B cell (primary cell): Measurements from ENCODE around the gene FOXE1. TPM values are rescaled to one million over a fixed set of nuclear protein-coding genes. Genes with fewer than 3 reads are reported as not detected.
A peak's percentile ranks its signal among the peaks of the same experiment; 100 is the strongest.

Experiments used
- ATAC-seq: fragments of 200-7000 bp; cut with Tn5 transposase; one replicate; pipeline ENCODE4 v1.10.0; 2021; ENCODE audit warnings: low read depth, mild to moderate bottlenecking, moderate number of reproducible peaks, moderate library complexity
- CTCF ChIA-PET: fragments of 350-600 bp; sonication (Branson Sonifier 250); formaldehyde crosslinking; loops from one replicate; lab custom pipeline; 2021; ENCODE audit warnings: antibody characterized with exemption, inconsistent platforms; lab: Charles Lee
- POLR2A ChIA-PET: fragments of 350-600 bp; sonication (Branson Sonifier 250); formaldehyde crosslinking; loops from one replicate; lab custom pipeline; 2021; ENCODE audit warnings: antibody characterized with exemption; lab: Charles Lee
- DNase-seq: peaks from one replicate; pipeline ENCODE4 v3.0.0; 2013
- H2AFZ ChIP-seq: 2 replicates; pipeline ENCODE4 v1.6.1; 2012; ENCODE audit warnings: mild to moderate bottlenecking, low read depth, low read length; ENCODE audit not compliant: insufficient read depth, poor library complexity, severe bottlenecking
- H3K27ac ChIP-seq, 2 donors: 1 replicate in 1 of 2; 2 replicates in 1 of 2; pipeline ENCODE4 v1.5.1; 2012 to 2013; ENCODE audit warnings: low read length in 2 of 2, mild to moderate bottlenecking in 2 of 2, moderate library complexity in 1 of 2
- H3K27me3 ChIP-seq, 4 experiments: fragments of 200-600 bp in 1 of 4; sonication (generic) in 1 of 4; replicated peaks in 1 of 4; 1 replicate in 2 of 4; 2 replicates in 2 of 4; pipeline versions ENCODE4 v1.6.1 to v1.7.0; 2013 to 2016; ENCODE audit warnings: low read length in 3 of 4, mild to moderate bottlenecking in 2 of 4, mixed read lengths in 1 of 4, moderate library complexity in 1 of 4; ENCODE audit not compliant: insufficient read depth in 4 of 4, control insufficient read depth in 3 of 4; ENCODE audit errors: control extremely low read depth in 1 of 4
- H3K36me3 ChIP-seq, 2 experiments: replicated peaks in 1 of 2; 1 replicate in 1 of 2; 2 replicates in 1 of 2; pipeline versions ENCODE4 v1.6.1 to v1.7.1; 2013; ENCODE audit warnings: low read length in 1 of 2; ENCODE audit not compliant: insufficient read depth in 2 of 2, control insufficient read depth in 1 of 2; ENCODE audit errors: control extremely low read depth in 1 of 2, extremely low read depth in 1 of 2
- H3K4me1 ChIP-seq, 2 donors: fragments of 200-600 bp in 1 of 2; sonication (generic) in 1 of 2; 1 replicate in 1 of 2; 2 replicates in 1 of 2; pipeline versions ENCODE4 v1.5.1 to v1.6.1; 2013 to 2017; ENCODE audit warnings: low read length in 2 of 2; ENCODE audit not compliant: control insufficient read depth in 2 of 2, insufficient read depth in 2 of 2
- H3K4me2 ChIP-seq: replicated peaks from 2 replicates; pipeline ENCODE3; 2012; ENCODE audit warnings: mild to moderate bottlenecking, low read depth, low read length; ENCODE audit not compliant: poor library complexity, severe bottlenecking
- H3K4me3 ChIP-seq, 5 experiments: fragments of 200-600 bp in 1 of 5; sonication (generic) in 1 of 5; 1 replicate in 3 of 5; 2 replicates in 2 of 5; pipeline versions ENCODE4 v1.5.1 to v1.7.0; 2011 to 2016; ENCODE audit warnings: low read length in 4 of 5, mild to moderate bottlenecking in 4 of 5, low read depth in 2 of 5, control low read depth in 1 of 5, moderate library complexity in 1 of 5; ENCODE audit not compliant: insufficient read depth in 1 of 5; ENCODE audit errors: control extremely low read depth in 1 of 5, extremely low read depth in 1 of 5
- H3K79me2 ChIP-seq: fragments of 200-600 bp; sonication (generic); one replicate; pipeline ENCODE4 v1.6.0; 2016; ENCODE audit warnings: low read length; ENCODE audit not compliant: control insufficient read depth, insufficient read depth
- H3K9ac ChIP-seq: fragments of 200-600 bp; sonication (generic); 2 replicates; pipeline ENCODE4 v1.6.1; 2017; ENCODE audit warnings: mild to moderate bottlenecking, low read length, moderate library complexity
- H3K9me3 ChIP-seq, 3 donors: one replicate each; pipeline versions ENCODE4 v1.6.1 to v1.7.1; 2013; ENCODE audit warnings: low read length in 2 of 3; ENCODE audit not compliant: control insufficient read depth in 2 of 3, insufficient read depth in 1 of 3; ENCODE audit errors: control extremely low read depth in 1 of 3
- H4K20me1 ChIP-seq: 2 replicates; pipeline ENCODE4 v1.6.0; 2012; ENCODE audit warnings: mild to moderate bottlenecking, low read length; ENCODE audit not compliant: insufficient read depth, control insufficient read depth, poor library complexity, severe bottlenecking
- H3K27ac Mint-ChIP-seq: one replicate; pipeline ENCODE4 v1.8.0; 2021; ENCODE audit warnings: mixed read lengths
- H3K27me3 Mint-ChIP-seq: one replicate; pipeline ENCODE4 v1.8.0; 2021; ENCODE audit warnings: mixed read lengths
- H3K4me1 Mint-ChIP-seq: one replicate; pipeline ENCODE4 v1.8.0; 2021; ENCODE audit warnings: mixed read lengths
- H3K4me3 Mint-ChIP-seq: one replicate; pipeline ENCODE4 v1.8.0; 2021; ENCODE audit warnings: mixed read lengths
- H3K9me3 Mint-ChIP-seq: one replicate; pipeline ENCODE4 v1.8.0; 2022; ENCODE audit warnings: mixed read lengths; ENCODE audit not compliant: insufficient read depth
- CTCF ChIP-seq: fragments of 200-600 bp; IDR thresholded peaks from one replicate; pipeline ENCODE4 v1.8.0; 2022; ENCODE audit warnings: antibody characterized with exemption, mild to moderate bottlenecking
- EZH2 ChIP-seq: IDR thresholded peaks from 2 replicates; pipeline ENCODE4 v1.6.1; 2012; ENCODE audit warnings: borderline replicate concordance, low read depth, mild to moderate bottlenecking, moderate library complexity, low read length; ENCODE audit not compliant: insufficient read depth, poor library complexity, severe bottlenecking
- WGBS: methylation state at CpG from one replicate; pipeline ENCODE4 v1.1.5; 2013; ENCODE audit warnings: missing lambda C conversion rate; ENCODE audit not compliant: insufficient coverage; 5-methylcytosine and 5-hydroxymethylcytosine counted together
- intact Hi-C: fragments of 100-400 bp; cut with micrococcal nuclease; formaldehyde crosslinking; loops from one replicate; pipeline ENCODE4 v1.10.0; 2022
- polyA plus RNA-seq: library from polyadenylated mRNA; depleted of rRNA; stranded (reverse); fragments of >200 nt; gene quantifications from 2 replicates; pipeline ENCODE4 v1.2.3, GENCODE V29; 2012
- total RNA-seq, 2 donors: library from RNA; stranded (reverse); fragments of 120-200 nt in 1 of 2; gene quantifications; 1 replicate in 1 of 2; 2 replicates in 1 of 2; pipeline versions ENCODE4 v1.2.3 to v1.2.4, GENCODE V29; 2013 to 2022

The FOXE1 gene
- total and polyA plus RNA-seq, 2 donors (not counting 1 experiment from before 2014, with no cell fraction given), result not detected

DNA sequence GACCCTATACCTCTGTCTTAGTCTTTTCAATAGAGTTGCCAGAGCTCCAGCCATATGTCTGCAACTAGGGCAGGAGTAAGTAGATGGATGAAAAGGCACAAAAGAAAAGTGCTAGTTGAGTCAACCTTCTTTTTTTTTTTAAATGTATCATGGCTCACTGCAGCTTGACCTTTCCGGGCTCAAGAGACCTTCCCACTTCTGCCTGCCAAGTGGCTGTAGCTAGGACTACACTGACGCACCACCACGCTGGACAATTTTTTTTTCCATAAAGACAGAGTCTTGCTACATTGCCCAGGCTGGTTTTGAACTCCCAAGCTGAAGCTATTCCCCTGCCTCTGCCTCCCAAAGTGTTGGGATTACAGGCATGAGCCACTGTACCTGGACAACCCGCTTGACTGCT lies 27.3 kb downstream of the FOXE1 start:
- peaks cover 16% of the 10 kb centered on the region for H3K27me3 Mint-ChIP-seq
- no peaks in the 10 kb centered on the region for H3K27me3 ChIP-seq
- intact Hi-C loops, result no loop called here
- WGBS, result 96% methylated on average over 4 of the region's 4 CpGs
- TF ChIP-seq EZH2, result no peak
- no peak for TF ChIP-seq CTCF
- no peaks in the 10 kb centered on the region for H4K20me1 ChIP-seq
- no peaks in the 10 kb centered on the region for H3K9me3 Mint-ChIP-seq
- DNase-seq (no peak), ATAC-seq (no peak)
- H3K4me1 Mint-ChIP-seq, result no peaks in the 10 kb centered on the region
- no peaks in the 10 kb centered on the region for H3K79me2 ChIP-seq
- ChIA-PET POLR2A (no interaction called here), CTCF (no interaction called here)
- H3K9ac ChIP-seq, result no peak overlapping the region
- no peak overlapping the region for H2AFZ ChIP-seq
- H3K27ac ChIP-seq, result no peak overlapping the region
- no peak overlapping the region for H3K4me3 Mint-ChIP-seq
- H3K4me2 ChIP-seq, result no peak overlapping the region
- H3K4me1 ChIP-seq, result no peaks in the 10 kb centered on the region
- H3K27ac Mint-ChIP-seq, result no peak overlapping the region
- no peak overlapping the region for H3K4me3 ChIP-seq
- no peaks in the 10 kb centered on the region for H3K36me3 ChIP-seq
- no peaks in the 10 kb centered on the region for H3K9me3 ChIP-seq

DNA sequence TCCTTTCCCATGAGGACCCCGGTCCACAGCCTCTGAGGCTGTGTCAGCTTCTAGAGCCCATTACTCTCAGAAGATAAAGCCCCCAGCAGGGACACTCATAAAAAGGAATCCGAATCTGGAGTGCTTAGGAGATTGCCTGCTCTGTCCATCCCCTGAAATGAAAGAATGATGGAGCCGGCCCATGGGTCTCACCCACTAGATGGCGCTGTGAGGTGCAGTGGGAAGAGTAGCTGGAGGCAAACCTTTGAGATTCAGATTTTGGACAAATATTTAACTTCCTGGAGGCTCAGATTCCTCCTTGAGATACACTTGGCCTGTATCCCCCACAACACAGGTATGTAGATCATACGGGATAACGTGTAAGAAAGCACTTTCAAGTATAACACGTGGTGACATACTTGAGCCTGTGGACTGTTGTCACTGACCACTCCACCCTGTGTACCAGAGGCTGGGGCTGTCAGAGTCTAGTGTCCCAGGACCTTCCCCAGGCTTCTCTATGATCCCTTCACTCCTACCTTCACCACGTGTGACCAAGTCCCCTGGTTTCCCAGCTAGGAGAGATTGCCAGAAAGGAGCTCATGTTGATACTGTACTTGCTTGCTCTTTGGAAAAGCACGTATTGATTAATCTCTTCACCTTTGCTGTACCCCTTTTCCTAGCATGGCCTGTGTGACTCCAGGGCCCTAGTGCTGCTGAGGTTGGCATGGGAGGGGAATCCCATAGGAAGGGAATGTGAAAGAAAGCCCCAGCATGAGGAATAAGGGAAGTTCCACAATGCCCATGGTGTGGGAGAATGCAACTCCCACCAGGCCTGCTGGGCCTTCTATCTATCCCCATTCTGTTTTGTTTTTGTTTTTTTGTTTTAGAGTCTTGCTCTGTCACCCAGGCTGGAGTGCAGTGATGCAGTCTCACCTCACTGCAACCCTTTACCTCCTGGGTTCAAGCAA lies 37.2 kb downstream of the FOXE1 start:
- Histone ChIP-seq H3K27ac (no peak overlapping the region), H3K9me3 (peaks cover 0 to 13% (median 12%) of the 10 kb centered on the region in 3 donors), H3K4me2 (no peak overlapping the region), H3K9ac (no peak overlapping the region), H3K4me3 (no peak overlapping the region), H3K27me3 (no peaks in the 10 kb centered on the region), H3K79me2 (no peaks in the 10 kb centered on the region), H3K36me3 (no peaks in the 10 kb centered on the region), H3K4me1 (no peaks in the 10 kb centered on the region), H4K20me1 (no peaks in the 10 kb centered on the region), H2AFZ (no peak overlapping the region)
- 86% methylated on average over 7 of the region's 9 CpGs for WGBS
- no peak for ATAC-seq
- H3K4me1 Mint-ChIP-seq, result no peaks in the 10 kb centered on the region
- CTCF ChIA-PET, result interaction anchor here (0.7 to 3.9 kb wide), 7 partner anchors 12 to 374 kb away, joined by 3 to 28 read pairs (median 3); no protein-coding TSS in a partner anchor
- DNase-seq, result peak; percentile 45
- H3K9me3 Mint-ChIP-seq, result peaks cover 12% of the 10 kb centered on the region
- peaks cover 4% of the 10 kb centered on the region for H3K27me3 Mint-ChIP-seq
- POLR2A ChIA-PET, result no interaction called here
- TF ChIP-seq CTCF, result peak; percentile 72
- no peak for TF ChIP-seq EZH2
- no peak overlapping the region for H3K27ac Mint-ChIP-seq
- no peak overlapping the region for H3K4me3 Mint-ChIP-seq
- intact Hi-C loops, result no loop called here
